Measurements from ENCODE around the gene ACTR5.

- TF ChIP-seq POLR2A (IDR thresholded peaks at IDR 0.05) = no peak
- TF ChIP-seq, protein P1, sequence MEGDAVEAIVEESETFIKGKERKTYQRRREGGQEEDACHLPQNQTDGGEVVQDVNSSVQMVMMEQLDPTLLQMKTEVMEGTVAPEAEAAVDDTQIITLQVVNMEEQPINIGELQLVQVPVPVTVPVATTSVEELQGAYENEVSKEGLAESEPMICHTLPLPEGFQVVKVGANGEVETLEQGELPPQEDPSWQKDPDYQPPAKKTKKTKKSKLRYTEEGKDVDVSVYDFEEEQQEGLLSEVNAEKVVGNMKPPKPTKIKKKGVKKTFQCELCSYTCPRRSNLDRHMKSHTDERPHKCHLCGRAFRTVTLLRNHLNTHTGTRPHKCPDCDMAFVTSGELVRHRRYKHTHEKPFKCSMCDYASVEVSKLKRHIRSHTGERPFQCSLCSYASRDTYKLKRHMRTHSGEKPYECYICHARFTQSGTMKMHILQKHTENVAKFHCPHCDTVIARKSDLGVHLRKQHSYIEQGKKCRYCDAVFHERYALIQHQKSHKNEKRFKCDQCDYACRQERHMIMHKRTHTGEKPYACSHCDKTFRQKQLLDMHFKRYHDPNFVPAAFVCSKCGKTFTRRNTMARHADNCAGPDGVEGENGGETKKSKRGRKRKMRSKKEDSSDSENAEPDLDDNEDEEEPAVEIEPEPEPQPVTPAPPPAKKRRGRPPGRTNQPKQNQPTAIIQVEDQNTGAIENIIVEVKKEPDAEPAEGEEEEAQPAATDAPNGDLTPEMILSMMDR (IDR thresholded peaks at IDR 0.05) = no peak
- no peak for TF ChIP-seq POLR2AphosphoS5 (IDR thresholded peaks at IDR 0.05)
- TF ChIP-seq EP300 (IDR thresholded peaks at IDR 0.05) = no peak
Measured at GRCh38 chr20:38798266-38798665, 50.0 kb downstream of the ACTR5 start.
